GM18526 (cell line): ENCODE data around the gene RBP5.

Source experiments
- POLR2A ChIP-seq: IDR thresholded peaks from 3 replicates; pipeline ENCODE4 v1.6.1; 2011; ENCODE audit not compliant: insufficient read length; ENCODE audit errors: extremely low read depth

Gene RBP5

DNA sequence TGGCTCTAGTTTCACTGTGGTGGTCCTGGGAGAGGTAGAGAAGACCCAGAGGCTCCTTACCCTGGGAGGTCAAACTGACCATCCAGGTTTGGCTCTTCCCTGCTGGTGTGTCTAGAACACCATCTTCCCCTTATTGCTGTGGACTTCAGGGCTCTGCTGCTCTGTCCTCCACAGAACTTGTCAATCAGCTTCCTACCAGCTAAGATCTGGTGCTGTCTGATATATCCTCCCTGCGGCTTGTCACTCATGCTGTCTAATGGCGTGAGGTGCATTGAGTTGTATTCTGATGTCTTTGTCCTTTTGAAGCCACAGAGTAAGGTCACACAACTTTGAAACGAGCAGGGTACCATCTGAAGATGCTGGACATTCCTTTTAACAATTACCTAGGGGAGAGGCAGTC is 12.5 kb downstream of the RBP5 start:
- TF ChIP-seq POLR2A: no peak

DNA sequence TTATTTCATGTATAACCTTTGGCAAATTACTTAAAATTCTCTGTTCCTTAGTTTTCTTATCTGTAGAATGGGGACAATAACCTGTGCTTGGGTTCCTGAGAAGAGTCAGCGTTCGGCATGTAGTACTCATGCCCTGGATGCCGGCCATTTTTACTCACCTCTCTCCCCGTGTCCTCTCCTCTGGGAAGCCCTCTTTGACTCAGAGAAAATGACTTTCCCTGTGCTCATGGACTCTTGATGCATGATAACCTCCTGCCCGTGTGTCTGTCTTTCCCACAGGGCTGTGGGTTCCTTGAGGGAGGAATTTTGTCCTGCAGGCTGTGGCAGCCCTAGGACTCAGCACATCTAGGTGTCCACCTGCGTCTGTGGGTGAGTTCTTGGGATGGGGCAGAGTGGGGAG is 13.8 kb downstream of the RBP5 start:
- TF ChIP-seq POLR2A: no peak

DNA sequence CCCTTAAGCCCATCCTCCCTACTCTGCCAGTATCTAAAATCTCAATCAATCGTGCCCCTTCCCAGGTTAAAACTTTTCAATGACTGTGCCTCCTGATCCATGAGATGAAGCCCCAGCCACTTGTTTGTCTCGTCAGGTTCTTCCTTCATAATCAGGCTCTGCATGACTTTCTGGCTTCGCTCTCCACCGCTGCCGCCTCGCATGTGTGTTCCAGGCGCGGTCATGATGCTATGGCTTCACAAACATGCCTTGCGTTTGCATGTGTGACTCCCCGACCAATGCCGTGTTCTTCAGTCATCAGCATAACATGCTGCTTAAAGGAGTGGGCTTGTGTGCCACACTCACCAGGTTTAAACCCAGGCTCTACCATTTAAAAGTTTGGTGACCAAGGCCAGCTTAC is 14.7 kb downstream of the RBP5 start:
- TF ChIP-seq POLR2A: no peak

DNA sequence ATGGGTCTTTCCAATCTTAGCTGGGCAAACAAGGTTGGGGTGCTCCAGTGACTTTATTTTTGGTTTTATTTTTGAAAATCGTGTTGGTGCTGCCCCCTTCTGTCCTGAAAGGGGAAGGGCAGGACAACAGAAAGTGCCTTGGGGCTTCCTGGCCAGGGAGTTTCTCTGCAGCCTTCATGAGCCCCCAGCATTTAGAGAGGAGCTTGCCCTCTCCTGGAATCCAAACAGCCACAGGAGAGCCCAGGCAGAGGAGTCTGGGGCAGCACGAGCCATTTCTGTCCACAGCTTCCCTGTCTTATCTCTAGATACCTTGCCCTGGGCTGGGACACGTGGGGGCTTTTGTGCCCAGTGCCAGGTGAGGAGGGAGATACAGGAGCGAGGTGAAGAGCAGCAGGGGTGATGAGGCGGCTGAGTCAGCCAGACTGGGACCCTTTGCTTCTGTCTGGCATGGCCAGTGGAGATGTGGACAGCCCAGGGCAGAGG is 15.3 kb downstream of the RBP5 start:
- no peak for TF ChIP-seq POLR2A

DNA sequence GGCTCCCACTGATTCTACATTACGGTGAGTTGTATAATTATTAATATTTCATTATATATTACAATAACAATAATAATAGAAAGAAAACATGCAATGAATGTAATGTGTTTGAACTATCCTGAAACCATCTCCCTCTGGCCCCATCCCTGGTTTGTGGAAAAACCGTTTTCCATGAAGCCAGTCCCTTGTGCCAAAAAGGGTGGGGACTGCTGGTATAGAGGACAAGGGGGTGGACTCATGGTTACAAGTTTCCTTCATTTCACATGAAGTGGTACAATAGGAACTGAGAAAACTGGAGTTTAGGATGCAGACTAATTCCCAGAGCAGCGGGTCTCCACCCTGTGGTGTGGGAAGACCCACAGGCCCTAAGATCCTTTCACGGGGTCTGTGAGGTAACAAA is 16.6 kb downstream of the RBP5 start:
- TF ChIP-seq POLR2A: no peak

DNA sequence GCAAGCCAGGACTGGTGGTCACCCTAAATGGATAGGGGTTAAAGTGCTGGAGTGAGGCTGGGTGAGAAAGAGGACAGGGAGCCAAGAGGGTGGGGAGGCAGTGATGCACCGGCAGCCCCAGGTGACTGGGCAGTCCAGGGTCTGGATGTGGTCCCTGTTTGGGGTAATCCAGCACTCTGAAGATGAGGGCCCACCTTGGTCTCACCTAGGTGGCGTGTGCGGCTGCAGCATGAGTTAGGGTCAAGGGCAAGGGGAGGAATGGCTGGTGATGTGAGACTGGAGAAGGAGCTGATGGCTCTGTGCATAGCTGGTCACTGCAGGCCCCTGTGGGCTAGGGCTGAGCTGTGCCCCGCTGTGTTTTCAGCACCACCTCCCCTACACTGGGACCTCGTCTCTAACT is 18.0 kb downstream of the RBP5 start:
- no peak for TF ChIP-seq POLR2A

DNA sequence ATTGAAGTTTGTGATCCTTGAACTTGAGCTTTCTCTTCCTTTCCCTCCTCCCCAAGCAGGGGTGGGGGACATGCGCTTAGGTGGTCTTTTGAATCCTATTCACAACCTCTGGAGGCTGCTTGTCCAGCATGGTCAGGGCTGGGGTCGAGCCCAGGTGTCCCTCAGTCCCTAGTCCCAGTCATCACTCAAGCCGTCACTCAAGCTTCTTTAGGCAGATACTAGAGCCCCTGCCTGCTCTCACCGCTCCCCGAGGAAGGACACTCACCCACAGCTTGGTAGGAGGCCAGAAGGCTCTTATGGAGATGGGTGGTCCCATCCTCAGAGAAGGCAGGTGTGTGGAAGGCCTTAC is 19.1 kb downstream of the RBP5 start:
- TF ChIP-seq POLR2A: no peak

DNA sequence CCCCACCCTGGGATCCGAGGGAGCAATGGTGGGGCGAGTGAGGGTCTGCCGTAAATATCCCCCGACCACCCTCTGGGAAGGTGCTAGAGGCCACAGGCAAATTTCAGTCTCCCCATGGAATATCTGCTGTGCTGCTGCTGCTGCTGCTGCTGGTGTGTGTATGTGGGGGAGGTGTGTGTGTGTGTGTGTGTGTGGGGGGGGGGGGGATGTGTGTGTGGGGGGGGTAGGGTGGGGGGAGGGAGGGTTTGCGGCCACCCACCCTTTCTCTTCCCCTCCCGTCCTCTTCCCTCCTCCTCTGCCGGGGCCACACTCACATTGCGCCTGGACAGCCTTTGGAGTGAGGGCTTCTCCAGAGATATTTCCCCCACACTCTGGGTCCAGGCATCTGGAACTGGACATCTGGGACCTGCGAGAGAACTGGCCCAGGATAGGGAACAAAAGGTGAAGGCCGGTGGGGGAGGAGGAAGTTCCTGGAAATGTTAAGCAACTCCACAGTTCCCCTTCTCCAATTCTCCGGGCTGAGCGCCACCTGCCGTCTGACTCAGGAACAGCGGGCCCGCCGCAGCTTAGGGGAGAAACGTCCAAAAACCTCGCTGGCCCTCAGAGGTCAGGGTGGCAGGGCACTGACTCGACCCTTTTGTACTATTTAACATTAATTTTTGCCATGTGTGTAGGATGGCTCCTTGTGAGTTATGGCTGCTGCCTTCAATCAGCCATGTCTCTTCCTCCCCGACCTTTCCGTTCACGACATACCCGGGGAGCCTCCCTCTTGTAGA is 19.7 kb downstream of the RBP5 start, which contains the start of gene C1RL:
Gene C1RL, minus strand, starts transcription at position 419 of the 776 bp plus-strand sequence. Its CDS starts 34 bp downstream, at position 385.
- no peak for TF ChIP-seq POLR2A

DNA sequence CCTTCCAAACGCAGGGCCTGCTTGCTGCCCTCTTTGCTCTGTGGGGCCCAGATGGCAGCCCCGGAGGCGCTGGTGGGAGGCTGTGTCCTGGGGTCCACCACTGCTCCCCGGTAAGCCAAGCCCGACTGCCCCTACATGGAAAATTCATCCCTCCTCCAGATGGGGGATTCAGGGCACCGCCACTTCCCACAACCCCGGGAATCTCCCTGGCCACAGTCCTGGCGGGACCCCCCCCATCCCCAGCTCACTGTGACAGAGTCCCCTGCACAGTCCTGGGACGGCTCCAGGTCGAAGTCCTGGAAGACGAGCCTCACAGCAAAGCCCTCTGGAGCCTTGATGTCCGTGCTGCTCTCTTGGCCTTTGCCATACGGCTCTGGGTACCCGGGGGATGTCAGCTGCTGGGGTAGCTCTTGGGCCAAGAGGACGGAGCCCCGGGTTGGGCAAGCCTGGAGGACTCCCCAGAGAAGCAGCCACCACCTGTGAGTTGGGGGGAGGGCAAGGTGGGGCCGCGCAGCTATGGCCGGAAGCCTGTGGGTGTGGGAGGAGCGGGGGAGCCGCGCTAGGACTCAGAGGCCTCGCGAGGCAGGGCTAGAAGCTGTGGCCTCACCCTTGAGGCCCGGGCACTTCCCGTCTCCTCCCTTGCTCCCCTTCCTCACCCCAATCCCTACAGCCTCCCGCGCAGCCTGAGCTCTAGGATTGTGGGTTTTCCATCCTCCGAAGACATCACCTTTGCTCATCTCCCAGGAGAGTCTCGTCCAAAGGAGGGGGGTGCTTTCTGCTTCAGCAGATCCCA is 20.5 kb downstream of the RBP5 start:
- TF ChIP-seq POLR2A: peak; percentile 96

DNA sequence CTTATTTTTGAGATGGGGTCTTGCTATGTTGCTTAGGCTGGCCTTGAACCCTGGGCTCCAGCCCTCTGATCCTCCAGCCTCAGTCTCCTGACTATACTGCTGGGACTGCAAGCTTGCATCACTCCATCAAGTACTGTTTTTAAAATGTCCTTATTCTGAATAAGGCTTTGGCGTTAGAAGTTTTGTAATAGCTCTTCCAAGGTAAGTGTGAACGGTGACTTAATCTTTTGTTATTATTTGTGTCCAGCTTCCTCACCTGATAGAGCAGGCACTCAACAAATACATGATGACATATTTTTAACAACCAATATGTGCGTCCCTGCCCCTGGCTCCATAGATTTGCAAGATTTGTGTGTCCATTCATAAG is 21.1 kb downstream of the RBP5 start:
- TF ChIP-seq POLR2A: no peak

DNA sequence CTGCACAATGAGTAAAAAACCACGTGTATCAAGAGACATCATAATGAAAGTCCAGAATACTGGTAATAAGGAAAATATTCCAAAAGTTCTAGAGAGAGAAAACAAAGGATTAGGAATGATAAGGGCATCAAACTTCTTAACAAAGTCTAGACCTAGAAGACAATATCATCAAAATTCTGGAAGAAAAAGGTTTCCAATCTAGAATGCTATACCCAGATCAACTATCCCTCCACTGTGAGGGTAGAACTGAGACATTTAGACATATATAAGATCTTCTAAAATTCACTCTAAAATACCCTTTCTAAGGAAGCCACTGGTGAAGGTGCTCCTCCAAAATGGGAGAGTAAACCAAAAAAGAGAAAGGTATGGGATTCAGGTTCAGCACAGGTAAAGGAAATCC is 22.6 kb downstream of the RBP5 start:
- TF ChIP-seq POLR2A: no peak

DNA sequence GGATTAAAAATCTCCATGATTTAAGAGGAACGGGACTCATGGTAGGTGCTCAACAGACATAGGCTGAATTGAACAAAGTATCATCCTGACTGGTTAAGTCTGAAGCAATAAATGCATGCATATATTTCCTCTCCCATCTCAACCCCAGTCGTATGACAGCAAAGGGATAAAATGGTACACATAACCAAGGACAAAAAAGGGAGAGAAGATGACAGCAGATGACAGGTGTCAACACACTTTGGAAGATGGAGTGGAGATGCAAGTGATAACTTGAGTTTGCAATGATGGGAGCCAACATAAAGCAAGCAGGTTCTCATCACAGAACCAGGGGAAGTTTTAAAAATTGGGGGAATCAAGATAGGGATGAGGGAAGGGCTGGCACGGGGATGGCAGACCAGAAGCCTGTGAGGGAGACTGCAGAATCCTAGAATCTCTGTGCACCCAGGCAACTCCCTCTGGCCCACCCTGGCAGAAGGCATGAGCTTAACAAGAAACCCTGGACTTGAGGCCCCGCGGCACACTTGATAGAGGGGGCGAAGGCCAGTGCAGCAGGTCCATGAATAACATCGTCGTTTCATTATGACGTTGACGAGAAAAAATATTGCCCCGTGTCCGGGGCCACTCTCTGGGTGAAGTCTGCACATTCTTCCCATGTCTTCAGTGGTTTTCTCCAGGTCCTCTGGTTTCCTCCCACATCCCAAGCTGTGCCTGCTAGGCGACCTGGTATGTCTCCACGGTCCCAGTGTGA is 24.7 kb downstream of the RBP5 start:
- no peak for TF ChIP-seq POLR2A

DNA sequence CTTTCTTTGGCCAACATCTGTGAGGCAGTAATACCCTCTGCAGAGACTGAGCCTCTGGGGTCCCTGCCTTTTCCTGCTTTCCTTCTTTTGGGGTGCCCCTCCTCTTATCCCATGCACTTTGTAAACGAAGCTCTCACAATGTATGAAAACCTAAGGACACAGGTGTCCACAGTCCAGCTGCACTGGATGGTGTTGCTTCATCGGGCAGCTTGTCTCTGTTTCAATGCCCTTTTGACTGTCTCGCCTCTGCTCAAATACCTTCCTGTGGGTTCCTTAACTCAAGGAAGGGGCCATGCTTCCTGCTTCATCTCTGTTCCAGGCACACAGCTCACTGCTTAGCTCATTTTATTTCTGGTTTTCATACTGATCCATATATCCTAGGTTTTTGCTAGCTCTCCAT is 26.1 kb downstream of the RBP5 start:
- no peak for TF ChIP-seq POLR2A

DNA sequence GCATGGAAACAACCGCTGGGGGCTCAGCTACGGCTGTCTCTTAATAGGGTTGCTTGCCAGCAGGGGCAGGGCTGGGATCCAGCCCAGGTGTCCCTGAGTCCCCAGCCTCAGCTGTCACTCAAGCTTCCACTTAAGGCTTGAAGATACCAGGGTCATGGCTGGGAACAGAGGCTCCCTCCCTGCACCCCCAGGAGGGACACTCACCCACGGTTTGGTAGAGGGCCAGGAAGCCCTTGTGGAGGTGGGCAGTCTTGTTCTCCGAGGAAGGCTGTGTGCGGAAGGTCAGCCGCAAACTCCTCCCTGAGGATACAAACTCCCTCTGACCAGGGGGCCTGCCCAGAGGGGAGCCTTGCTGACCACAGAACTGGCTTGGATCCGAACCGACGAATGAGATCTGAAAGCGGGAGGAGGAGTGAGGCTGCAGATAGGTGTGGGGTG is 27.0 kb downstream of the RBP5 start:
- TF ChIP-seq POLR2A: no peak

DNA sequence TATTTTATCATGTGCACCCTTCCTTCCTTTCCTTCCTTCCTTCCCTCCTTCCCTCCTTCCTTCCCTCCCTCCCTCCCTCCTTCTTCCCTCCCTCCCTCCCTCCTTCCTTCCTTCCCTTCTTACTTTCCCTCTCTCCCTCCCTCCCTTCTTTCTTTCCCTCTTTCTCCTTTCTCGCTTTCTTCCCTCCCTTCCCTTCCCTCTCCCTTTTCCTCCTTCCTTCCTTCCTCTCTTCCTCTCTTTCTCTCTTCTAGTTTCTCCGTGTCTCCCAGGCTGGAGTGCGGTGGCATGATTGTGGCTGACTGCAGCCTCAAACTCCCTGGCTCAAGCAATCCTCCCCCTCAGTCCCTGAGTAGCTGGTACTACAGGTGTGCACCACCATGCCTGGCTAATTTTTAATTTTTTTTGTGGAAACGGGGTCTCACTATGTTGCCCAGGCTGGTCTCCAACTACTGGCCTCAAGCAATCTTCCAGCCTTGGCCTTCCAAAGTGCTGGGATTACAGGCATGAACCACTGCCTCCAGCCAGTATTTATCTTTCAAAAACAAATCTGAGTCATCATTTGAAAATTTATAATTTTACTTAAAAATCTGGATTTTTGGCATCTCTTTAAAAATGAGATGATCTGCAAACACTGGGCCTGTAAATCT is 27.5 kb downstream of the RBP5 start:
- TF ChIP-seq POLR2A: no peak
